ENCODE data around the gene CYB5R3.

GRCh38 chr22:42596336-42596735, 52.9 kb downstream of the CYB5R3 start:
- no peak for TF ChIP-seq EZH2 (IDR thresholded peaks at IDR 0.05; ENCODE audit: borderline replicate concordance, low read length)
- TF ChIP-seq CTCF (conservative IDR thresholded peaks at IDR 0.05 in 1 of 2, IDR thresholded peaks at IDR 0.05 in 1 of 2; ENCODE audit: extremely low read depth in 1 of 2, insufficient read depth in 1 of 2, low read depth in 1 of 2, low read length in 2 of 2): no peak
